Posterior vena cava (tissue), 2 donors: ENCODE results near the gene MAGEA8. TPM values are rescaled to one million over a fixed set of nuclear protein-coding genes. Genes with fewer than 3 reads are reported as not detected.
"Not testable (repeated sequence)": the region's sequence is repeated elsewhere in the genome, so short reads cannot be mapped to it uniquely, and the experiment has no call there.

ENCODE experiments used
- DNase-seq: peaks from one replicate; pipeline ENCODE4 v3.0.0-alpha.2; 2020; ENCODE audit warnings: low spot score
- intact Hi-C, 2 donors: fragments of 100-400 bp; cut with DNase I; formaldehyde crosslinking; loops; one replicate each; pipeline versions ENCODE4 v1.14.1 to v1.14.2; 2022 to 2023
- long read RNA-seq, 2 donors: library from polyadenylated mRNA; unstranded; transcript quantifications; one replicate each; pipeline ENCODE4 v2.0.0, GENCODE V29; 2020 to 2021
- total RNA-seq, 2 donors: library from RNA; stranded (reverse); fragmentation: NEBNext Ultra II Directional; extraction: Animal tissue kit (Norgen Biotek cat#: 25700); gene quantifications; one replicate each; pipeline ENCODE4 v1.2.1, GENCODE V29; 2021
- donor health status: DM: yes; HTN: yes; CAD: no.
- donor health status: DM: yes; HTN: yes; CAD: no.

MAGEA8 gene, protein sequence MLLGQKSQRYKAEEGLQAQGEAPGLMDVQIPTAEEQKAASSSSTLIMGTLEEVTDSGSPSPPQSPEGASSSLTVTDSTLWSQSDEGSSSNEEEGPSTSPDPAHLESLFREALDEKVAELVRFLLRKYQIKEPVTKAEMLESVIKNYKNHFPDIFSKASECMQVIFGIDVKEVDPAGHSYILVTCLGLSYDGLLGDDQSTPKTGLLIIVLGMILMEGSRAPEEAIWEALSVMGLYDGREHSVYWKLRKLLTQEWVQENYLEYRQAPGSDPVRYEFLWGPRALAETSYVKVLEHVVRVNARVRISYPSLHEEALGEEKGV
- not detected for total RNA-seq
- long read RNA-seq, donor 1 = 0 reads
- long read RNA-seq, donor 2 = 0 reads

- peak; percentile 66 for DNase-seq
- intact Hi-C loops = no loop called here
Measured at GRCh38 chrX:149881081-149881711, at the start of gene MAGEA8. MAGEA8 (plus strand) TSS chrX:149881183; CDS start chrX:149884273, 3,090 bp downstream.

DNA sequence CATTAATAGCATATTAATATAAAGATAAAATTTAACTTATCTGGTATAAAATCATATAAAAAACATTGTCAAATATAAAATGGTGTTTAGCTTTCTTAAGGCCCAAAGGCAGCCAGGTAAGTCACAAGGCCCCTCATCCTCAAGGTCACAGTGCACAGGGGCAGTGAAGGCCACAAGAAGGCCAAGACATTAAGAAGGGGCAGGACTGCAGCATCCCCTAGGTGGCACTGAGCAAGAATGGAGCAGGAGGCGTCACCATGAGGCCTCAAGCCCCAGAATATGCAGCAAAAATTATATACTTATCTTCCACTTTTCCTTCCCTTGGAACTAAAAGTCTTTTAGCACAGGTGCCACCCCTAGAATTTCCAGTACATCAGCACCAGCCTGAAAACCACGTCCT, 49.5 kb upstream of the MAGEA8 start:
- intact Hi-C loops = no loop called here
- no peak for DNase-seq

DNA sequence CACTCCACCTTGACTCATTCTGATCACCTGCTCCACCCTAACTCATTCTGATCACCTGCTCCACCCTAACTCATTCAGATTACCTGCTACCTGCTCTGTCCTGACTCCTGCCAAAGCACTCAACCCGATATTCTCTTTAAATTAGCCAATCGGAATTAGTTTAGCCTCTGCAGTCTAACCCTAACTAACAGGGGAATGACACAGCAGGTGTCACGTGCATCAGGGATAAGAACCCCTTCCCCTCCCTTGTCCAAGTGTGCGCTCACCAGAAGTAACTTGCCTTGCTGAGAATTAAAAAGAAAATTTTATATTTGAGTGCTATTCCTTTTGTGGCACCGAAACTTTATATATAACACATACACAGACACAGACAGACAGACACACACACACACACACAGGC, 44.3 kb upstream of the MAGEA8 start:
- DNase-seq, intact Hi-C loops: not testable (repeated sequence)

DNA sequence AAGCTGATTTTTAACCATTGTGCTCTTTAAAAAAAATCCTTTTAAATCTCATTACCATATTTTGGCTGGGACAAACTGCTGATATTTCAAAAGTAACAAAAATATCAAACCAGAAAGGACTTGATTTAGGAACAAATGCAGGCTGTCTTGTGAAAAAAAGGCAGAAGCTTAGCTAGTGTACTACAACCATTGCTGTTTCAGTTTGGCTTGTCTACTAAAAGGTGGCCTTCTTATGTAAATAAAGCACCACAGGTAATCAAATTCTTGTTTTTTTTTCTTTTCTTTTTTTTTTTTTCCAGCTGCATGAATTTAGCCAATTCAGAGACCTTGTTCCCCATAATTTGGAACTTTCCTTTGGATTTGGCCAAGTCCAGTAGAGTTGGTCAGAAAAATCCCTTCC, 43.8 kb upstream of the MAGEA8 start:
- intact Hi-C loops = no loop called here

DNA sequence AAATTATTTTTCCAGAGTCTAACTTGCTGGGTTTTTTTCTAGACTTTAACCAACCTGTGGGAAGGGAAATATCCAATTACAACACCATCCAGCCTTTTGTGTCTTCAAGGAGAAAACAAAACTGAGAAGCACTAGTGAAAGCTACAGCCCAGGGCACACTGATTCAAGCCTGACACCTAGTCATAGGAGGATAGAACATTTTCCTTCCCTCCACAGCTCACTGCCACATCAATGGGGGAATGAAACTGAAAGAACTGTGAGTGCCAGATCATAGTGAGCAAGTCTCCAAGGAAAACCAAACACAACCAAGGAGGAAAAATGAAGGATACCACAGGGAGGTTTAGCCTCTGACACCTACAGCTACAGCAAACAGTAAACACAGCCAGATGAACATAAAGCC, 43.3 kb upstream of the MAGEA8 start:
- no peak for DNase-seq
- intact Hi-C loops = no loop called here

More for the DNA sequence above, 43.8 kb upstream of the MAGEA8 start:
- DNase-seq = no peak

GRCh38 chrX:149841929-149842328, 39.1 kb upstream of the MAGEA8 start:
- DNase-seq = no peak
- intact Hi-C loops = no loop called here

GRCh38 chrX:149845385-149845784, 35.6 kb upstream of the MAGEA8 start:
- intact Hi-C loops = no loop called here
- DNase-seq = no peak

DNA sequence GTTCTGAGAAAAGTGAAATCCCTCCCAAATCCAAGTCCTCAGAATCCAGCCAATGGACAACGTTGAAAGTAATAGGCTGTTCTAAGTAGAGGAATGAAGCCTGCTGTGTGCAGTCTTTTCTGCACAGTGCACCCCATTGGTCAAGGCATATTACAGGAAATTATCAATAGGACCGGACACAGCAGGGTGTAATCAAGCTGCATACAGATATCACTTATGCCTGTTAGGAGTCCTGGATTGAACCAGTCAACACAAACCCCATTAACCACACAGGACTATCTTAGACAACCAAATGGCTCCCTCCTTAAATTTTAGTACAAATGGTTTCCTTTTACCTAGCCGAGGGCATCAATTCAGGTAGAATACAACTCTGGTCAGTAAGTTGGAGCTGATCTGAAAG, 34.2 kb upstream of the MAGEA8 start:
- DNase-seq = no peak
- intact Hi-C loops = no loop called here

DNA sequence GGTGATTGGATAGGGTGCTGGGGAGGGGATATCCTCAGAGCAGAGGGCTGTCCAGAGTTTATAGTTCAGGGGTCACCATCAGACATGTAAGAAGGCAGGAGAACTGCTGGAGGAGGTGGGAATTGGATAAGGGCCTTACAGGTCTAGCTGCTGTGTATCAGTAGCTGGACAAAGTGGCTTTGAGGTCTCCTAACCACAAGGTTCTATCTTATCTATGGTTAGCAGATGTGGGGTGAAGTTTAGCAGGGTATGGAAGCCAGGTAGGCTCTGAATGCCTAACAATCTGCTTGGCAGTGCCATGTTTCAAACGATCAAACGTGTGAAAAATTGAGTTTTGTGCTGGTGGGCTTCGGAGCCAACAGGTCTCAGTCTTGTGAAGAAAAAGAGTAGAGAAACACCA, 32.1 kb upstream of the MAGEA8 start:
- intact Hi-C loops = no loop called here
- DNase-seq = no peak

- no peak for DNase-seq
- intact Hi-C loops = no loop called here
Measured at GRCh38 chrX:149849787-149850186, 31.2 kb upstream of the MAGEA8 start.

- intact Hi-C loops = no loop called here
- no peak for DNase-seq
Measured at GRCh38 chrX:149851864-149852263, 29.1 kb upstream of the MAGEA8 start.

DNA sequence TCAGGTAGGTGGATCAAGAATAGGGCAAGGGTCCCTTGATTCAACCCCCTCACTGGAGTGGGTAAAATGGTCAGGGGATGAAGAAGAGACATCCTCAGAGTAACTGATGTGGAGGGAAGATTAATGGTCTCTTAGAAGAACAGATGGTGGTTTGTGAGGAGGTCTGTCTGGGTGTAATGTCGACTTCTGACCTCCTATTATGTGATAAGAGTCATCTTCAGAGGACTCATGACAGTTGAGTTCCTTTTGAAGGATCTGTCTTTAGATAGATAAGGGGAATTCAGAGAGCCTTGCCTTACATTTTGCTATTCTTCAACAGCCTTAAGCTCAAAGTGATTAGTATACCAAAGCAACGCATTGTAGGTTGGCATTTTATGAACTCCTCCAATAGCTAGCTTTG, 27.1 kb upstream of the MAGEA8 start:
- DNase-seq = no peak
- intact Hi-C loops = no loop called here

GRCh38 chrX:149858592-149858991, 22.4 kb upstream of the MAGEA8 start:
- no peak for DNase-seq
- intact Hi-C loops = no loop called here

DNA sequence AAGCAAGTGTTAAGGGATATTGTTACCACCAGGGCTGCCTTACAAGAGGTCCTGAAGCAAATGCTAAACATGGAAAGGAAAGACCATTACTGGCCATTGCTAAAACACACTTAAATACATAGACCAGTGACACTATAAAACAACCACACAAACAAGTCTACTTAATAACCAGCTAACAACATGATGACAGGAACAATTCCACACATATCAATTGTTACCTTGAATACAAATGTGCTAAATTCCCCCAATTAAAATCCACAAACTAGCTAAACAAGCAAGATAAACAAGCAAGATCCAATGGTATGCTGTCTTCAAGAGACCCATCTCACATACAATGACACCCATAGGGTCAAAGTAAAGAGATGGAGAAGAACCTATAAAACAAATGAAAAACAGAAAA, 20.5 kb upstream of the MAGEA8 start:
- no peak for DNase-seq
- intact Hi-C loops = no loop called here

- DNase-seq = no peak
- intact Hi-C loops = no loop called here
Measured at GRCh38 chrX:149865390-149865789, 15.6 kb upstream of the MAGEA8 start.

DNA sequence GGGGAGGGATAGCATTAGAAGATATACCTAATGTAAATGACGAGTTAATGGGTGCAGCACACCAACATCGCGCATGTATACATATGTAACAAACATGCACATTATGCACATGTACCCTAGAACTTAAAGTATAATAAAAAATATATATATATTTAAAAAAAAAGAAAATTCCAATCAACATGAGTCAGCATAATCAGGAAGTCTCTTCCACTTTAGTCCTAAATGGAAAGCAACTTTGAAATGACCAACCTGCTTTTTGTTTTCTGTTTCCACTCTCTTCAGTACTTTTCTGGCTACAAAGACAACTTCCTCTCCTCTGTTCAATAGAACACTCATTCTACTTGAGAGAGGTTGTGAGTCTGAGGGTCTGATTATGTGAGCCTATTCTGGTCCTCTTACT, 13.5 kb upstream of the MAGEA8 start:
- intact Hi-C loops = no loop called here
- DNase-seq = no peak

DNA sequence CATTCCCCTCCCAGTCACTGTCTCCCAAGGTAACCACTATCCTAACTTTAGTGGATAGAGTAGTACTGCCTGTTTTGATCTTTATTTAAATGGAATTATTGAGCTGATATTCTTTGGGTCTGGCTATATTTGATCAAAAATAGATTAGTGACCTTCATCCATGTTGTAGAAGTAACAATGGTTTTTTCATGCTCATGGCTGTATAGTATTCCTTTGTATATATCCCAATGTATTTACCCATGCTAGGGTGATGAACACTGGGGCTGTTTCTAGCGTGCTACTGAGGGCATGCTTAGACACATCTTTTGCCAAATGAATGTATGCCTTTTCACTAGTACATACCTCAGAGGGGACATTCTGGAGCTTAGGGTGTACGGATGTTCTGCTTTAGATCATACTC, 10.1 kb upstream of the MAGEA8 start:
- no peak for DNase-seq
- intact Hi-C loops = no loop called here

- intact Hi-C loops = no loop called here
- DNase-seq = no peak
Measured at GRCh38 chrX:149871433-149871832, 9.6 kb upstream of the MAGEA8 start.

DNA sequence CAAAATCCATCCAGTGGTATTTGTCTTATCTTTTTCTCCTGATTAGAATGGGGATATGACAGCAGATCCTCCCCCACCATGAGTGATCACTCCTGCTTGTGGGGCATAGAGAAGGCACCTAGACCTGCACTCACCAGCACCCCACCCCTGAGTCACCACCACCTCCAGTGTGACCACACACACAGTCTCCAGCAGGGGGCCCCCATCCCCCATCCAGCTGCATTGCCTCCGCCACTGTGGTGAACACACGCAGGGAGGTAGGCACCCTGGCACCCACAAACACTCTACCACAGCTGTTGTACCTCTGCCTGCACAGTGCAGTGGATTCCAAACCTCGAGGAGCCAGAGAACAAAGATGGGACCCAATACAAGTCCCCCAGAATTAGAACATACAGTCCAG, 9.0 kb upstream of the MAGEA8 start:
- intact Hi-C loops = no loop called here

DNA sequence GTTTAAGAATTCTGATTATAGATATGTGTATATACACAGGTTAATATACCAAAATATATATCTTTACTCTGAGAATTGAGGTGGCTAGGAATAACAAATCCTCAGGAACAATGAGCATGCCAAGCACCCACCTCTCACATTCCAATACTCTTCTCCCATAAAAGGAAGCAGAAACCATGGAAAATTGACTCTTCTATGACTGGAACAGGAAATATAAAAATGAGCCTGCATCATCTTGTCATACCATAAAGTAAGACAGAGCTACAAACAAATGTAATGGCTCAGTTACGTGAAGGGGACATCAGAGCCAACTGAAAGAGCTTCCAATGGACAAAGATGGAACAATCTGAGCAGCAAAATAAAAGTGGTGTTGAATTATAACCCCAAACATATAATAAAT, 3.8 kb upstream of the MAGEA8 start:
- no peak for DNase-seq
- intact Hi-C loops = no loop called here

More for the DNA sequence above, 9.0 kb upstream of the MAGEA8 start:
- DNase-seq = peak; percentile 68

- intact Hi-C loops = no loop called here
- no peak for DNase-seq
Measured at GRCh38 chrX:149877636-149878035, 3.3 kb upstream of the MAGEA8 start.
